VCaP (cell line): Measurements from ENCODE around the gene TMEM117.
A peak's percentile ranks its signal among the peaks of the same experiment; 100 is the strongest.

Experiments used
- H3K27ac ChIP-seq: fragments of 450-650 bp; 2 replicates; pipeline ENCODE4 v1.5.1; 2017
- TF ChIP-seq, protein P1 (sequence below): fragments of 450-650 bp; conservative IDR thresholded peaks from 2 replicates; pipeline ENCODE4 v1.5.1; 2017; ENCODE audit warnings: mild to moderate bottlenecking, moderate library complexity

TMEM117 gene

DNA sequence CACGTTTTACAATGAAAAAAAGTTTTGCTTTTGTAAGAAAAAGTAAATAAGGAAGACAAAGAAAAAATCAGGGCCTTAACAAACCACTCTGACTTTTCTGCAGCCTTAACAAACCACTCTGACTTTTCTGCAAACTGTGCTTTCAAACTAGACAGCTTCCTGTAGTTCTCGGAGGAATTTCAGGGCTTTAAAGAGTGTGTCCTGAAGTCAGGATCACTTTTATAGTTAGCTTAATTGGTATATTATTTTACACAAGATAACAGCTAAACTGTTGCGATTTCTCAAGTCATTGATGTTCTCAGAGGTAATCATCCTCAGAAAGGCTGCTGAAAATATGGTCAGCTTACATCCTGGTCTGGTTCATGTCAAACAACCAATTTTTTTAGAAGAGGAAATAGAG is 42.2 kb downstream of the TMEM117 start:
- TF ChIP-seq, protein P1, sequence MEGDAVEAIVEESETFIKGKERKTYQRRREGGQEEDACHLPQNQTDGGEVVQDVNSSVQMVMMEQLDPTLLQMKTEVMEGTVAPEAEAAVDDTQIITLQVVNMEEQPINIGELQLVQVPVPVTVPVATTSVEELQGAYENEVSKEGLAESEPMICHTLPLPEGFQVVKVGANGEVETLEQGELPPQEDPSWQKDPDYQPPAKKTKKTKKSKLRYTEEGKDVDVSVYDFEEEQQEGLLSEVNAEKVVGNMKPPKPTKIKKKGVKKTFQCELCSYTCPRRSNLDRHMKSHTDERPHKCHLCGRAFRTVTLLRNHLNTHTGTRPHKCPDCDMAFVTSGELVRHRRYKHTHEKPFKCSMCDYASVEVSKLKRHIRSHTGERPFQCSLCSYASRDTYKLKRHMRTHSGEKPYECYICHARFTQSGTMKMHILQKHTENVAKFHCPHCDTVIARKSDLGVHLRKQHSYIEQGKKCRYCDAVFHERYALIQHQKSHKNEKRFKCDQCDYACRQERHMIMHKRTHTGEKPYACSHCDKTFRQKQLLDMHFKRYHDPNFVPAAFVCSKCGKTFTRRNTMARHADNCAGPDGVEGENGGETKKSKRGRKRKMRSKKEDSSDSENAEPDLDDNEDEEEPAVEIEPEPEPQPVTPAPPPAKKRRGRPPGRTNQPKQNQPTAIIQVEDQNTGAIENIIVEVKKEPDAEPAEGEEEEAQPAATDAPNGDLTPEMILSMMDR = no peak
- peak overlapping the region; percentile 27; the same call in 1 of the 2 replicates for H3K27ac ChIP-seq

DNA sequence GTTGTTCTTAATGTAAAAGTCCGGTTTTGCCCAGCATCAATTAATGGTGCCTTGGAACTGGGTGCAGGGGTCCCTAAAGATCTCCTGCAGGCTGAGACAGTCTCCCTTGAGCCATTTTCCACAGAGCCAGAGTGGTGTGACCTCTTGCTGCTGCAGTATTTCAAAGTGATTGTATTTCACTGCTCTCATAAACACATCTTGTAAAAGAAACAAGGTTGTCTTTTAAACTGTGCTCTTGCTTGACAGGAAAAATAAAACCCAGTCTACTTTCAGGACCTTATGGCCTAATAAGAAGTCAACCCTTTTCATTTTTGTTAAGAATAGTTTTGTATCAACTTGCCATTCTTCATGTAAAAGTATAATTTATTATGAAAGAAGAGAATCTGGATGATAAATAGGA is 44.7 kb downstream of the TMEM117 start:
- peak overlapping the region; percentile 85 for H3K27ac ChIP-seq

DNA sequence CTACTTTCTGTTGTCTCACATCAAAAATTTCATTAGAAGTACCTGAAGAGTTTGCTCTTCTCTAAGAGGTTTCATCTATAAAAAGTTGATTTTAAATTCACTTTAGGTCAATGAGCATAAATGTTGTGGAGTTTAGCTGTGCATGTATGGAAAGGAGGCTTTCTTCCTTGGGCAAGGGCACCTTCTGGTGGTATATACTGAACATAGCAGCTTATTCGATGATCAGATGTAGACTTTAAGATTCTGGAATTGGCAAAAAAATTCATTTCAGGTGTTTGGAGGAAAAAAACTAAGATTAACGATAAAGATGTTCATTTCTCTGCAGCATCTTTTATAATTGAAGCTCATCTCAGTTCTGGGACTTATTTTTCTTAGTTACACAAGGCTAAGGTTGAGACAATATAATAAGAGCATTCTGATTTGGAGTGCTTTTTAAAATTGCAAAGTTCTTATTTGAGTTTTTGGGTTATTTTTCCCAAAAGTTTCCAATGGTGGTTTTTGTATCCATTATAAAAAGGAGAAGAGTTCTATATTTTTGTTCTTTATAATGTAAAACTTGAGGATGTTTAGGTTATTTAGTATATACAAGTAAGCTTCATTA is 46.8 kb downstream of the TMEM117 start:
- H3K27ac ChIP-seq = no peak overlapping the region
- TF ChIP-seq, protein P1 = peak; percentile 98

More for the DNA sequence above, 44.7 kb downstream of the TMEM117 start:
- TF ChIP-seq, protein P1 = no peak

DNA sequence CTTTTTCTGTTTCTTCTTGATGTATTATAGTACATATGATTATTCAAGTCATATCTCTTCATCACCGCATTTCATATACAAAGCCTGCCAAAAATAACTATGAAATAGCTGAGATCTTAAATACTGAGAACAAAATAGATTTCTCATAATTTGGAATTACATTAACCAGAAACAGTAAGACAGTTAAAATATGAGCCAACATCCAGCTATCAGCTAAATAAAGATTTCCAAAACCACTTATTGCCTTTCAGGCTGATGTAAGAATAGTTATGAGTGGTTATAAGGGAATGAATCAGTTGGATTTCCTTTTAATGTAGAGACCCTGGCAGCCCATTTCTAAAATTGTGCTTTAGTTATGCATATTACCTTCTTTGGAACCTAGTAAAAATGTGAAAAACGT is 47.4 kb downstream of the TMEM117 start:
- H3K27ac ChIP-seq = no peak overlapping the region
- TF ChIP-seq, protein P1 = no peak

DNA sequence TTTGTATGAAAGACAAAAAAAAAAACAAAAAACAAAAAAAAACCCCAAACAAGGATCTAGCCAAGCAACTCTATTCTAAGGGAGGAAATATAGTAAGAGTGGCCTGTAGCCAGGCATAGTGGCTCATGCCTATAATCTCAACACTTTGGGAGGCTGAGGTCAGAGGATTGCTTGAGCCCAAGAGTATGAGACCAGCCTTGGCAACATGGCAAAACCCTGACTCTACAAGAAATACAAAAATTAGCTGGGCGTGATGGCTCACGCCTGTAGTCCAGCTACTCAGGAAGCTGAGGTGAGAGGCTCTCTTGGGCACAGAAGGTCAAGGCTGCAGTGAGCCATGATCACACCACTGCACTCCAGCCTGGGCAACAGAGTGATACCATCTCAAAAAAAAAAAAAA is 47.9 kb downstream of the TMEM117 start:
- TF ChIP-seq, protein P1 = no peak
- no peak overlapping the region for H3K27ac ChIP-seq

DNA sequence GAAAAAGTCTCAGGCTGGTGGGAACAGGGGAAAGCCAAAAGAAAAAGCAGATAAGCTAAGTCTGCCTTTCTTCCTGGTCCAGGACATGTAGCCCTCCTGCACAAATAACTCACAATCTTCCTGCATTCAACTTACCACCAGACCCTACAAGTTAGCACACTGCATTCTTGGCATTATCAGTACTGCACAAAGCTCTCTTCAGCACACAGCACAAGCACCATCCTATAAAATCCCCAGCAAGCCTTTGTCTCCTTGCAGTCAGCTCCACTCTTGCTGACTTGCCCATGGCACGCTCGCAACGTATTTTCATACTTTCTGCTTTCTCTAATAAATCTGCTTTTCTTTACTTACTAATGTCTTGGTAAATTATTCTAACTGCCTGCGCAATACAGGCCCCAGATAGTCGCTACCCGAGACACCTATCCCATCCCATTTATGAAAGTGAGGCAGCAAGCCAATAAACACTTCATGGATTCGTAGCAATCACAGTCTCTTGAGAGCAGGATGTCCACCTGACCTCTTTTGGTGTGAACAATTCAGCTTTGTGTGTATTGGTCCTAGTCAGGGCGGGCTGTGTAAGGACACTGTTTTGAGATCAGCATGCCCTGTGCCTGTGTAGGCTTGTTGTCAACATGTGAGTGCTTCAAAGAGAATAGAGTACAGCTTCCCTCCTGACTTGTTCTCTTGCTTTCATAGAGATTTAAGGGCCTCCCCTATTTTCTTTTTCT is 49.0 kb downstream of the TMEM117 start:
- H3K27ac ChIP-seq = no peak overlapping the region
- TF ChIP-seq, protein P1 = no peak

DNA sequence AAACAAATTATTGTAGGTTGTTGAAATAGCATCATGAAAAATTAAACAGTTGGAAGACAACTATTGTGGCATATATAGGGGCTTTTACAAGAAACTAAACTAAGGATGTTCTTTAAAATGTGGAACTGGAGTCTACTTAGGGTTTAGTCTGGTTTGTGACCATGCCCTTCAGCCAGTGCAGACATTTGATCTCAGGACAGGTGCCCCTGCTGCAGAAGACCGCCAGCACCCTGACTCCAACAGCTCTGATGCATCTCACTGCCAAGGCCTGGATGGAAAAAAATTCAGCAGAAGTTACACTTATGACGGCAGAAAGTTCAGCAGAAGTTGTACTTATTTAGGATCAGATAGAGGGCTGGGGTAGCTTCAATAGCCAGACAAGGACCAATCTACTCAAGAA is 51.5 kb downstream of the TMEM117 start:
- H3K27ac ChIP-seq = no peak overlapping the region
- TF ChIP-seq, protein P1 = no peak
